Kidney epithelial cell (primary cell): ENCODE measurements around the gene EIF4H. TPM values are rescaled to one million over a fixed set of nuclear protein-coding genes. Genes with fewer than 3 reads are reported as not detected.
A peak's percentile ranks its signal among the peaks of the same experiment; 100 is the strongest.
"Not testable (repeated sequence)": the region's sequence is repeated elsewhere in the genome, so short reads cannot be mapped to it uniquely, and the experiment has no call there.

Source experiments
- DNase-seq: peaks from one replicate; pipeline ENCODE4 v3.0.0-alpha.2; 2010; ENCODE audit warnings: low read depth
- H3K27me3 ChIP-seq: 2 replicates; pipeline ENCODE4 v1.6.0; 2011; ENCODE audit warnings: low read length; ENCODE audit not compliant: control insufficient read depth, insufficient read depth
- H3K36me3 ChIP-seq: 2 replicates; pipeline ENCODE4 v1.5.1; 2011; ENCODE audit warnings: low read length; ENCODE audit not compliant: control insufficient read depth, insufficient read depth
- H3K4me3 ChIP-seq: 2 replicates; pipeline ENCODE4 v1.5.1; 2011; ENCODE audit warnings: low read depth, mild to moderate bottlenecking, control low read depth, low read length
- CTCF ChIP-seq: IDR thresholded peaks from 2 replicates; pipeline ENCODE4 v1.5.1; 2011; ENCODE audit warnings: mild to moderate bottlenecking, moderate library complexity, low read length, control low read depth, inconsistent platforms; ENCODE audit not compliant: insufficient read depth, poor library complexity, severe bottlenecking
- total RNA-seq: library from RNA; depleted of rRNA; stranded (reverse); fragments of >200 nt; gene quantifications from 2 replicates; pipeline ENCODE4 v1.2.3, GENCODE V29; 2015

EIF4H gene
- total RNA-seq, 1 donor from 2014 or later = 307 TPM

DNA sequence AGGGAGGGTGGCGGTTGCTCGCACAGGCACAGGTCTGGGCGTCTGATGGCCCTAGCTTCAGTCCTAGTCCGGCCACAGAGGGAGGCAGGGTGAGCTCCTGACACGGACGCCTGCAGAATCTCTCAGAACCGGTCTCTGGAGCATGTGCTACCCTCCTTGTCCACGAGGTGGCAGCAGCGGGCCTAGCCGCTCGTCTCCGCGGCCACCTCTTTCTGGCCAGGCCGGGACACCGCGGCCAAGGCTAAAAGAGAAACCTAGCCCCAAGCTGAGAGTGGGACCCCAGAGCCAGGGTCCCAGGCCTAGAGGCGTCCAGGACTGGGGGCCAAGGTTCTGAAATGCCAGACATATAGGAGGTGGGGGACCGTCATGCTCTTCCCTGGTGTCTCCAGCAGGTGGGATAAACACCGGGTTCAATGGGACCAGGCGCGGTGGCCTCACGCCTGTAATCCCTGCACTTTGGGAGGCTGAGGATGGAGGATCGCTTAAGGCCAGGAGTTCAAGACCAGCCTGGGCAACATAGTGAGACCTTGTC lies 32.5 kb downstream of the EIF4H start:
- TF ChIP-seq CTCF = peak; percentile 93
- H3K4me3 ChIP-seq = no peak overlapping the region
- DNase-seq = no peak
- H3K36me3 ChIP-seq = no peaks in the 10 kb centered on the region
- H3K27me3 ChIP-seq = no peaks in the 10 kb centered on the region

DNA sequence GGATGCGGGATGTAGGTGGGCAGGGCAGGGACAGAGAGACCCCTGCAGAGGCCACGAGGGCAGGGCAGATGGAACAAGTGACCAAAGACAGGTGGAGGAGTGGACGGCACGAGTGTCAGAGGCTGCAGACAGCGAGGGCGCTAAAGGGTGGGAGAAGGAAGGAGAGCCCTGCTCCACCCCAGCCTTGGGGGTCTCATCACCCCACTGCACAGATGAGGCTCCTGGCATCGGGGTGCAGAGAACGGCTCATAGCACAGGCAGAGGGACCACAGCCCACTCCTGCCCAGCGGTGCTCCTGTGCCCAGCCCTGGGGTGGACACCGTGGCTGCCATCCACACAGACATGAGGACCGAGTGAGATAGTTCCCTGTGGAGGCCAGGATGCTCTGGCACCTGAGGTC lies 33.4 kb downstream of the EIF4H start:
- no peak overlapping the region for H3K4me3 ChIP-seq
- H3K27me3 ChIP-seq = no peaks in the 10 kb centered on the region
- no peak for DNase-seq
- TF ChIP-seq CTCF = no peak
- no peaks in the 10 kb centered on the region for H3K36me3 ChIP-seq

DNA sequence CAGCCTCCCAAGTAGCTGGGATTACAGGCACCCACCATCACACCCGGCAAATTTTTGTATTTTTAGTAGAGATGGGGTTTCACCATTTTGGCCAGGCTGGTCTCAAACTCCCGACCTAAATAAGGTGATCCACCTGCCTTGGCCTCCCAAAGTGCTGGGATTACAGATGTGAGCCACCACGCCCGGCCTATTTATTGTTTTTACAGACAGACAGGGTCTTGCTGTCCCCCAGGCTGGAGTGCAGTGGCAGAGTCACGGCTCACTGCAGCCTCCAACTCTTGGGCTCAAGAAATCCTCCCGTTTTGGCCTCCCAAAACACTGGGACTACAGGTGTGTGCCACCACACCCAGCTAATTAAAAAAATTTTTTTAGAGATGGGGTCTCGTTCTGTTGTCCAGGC lies 34.1 kb downstream of the EIF4H start:
- H3K36me3 ChIP-seq, DNase-seq, H3K27me3 ChIP-seq, H3K4me3 ChIP-seq: not testable (repeated sequence)

DNA sequence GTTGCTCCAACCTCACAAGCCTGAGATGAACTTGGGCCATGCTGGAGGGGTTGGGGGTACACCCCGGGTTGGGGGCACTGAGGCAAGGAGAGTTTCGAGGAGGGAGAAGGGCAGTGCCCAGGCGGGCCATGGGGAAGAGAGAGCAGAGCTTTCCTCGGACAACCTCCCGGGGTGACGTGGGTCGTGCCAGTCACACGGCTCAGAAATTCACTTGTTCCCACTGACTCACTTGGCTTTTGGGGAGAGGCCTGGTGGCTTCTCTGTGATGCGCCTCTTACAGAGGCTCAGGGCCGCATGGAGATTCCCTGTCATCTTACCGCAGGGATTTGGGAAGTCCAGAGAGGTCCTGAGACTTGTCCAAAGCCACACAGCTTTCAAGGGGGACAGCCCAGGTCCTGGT lies 38.5 kb downstream of the EIF4H start:
- no peak for DNase-seq
- no peaks in the 10 kb centered on the region for H3K36me3 ChIP-seq
- no peak for TF ChIP-seq CTCF
- H3K4me3 ChIP-seq = no peak overlapping the region
- no peaks in the 10 kb centered on the region for H3K27me3 ChIP-seq

DNA sequence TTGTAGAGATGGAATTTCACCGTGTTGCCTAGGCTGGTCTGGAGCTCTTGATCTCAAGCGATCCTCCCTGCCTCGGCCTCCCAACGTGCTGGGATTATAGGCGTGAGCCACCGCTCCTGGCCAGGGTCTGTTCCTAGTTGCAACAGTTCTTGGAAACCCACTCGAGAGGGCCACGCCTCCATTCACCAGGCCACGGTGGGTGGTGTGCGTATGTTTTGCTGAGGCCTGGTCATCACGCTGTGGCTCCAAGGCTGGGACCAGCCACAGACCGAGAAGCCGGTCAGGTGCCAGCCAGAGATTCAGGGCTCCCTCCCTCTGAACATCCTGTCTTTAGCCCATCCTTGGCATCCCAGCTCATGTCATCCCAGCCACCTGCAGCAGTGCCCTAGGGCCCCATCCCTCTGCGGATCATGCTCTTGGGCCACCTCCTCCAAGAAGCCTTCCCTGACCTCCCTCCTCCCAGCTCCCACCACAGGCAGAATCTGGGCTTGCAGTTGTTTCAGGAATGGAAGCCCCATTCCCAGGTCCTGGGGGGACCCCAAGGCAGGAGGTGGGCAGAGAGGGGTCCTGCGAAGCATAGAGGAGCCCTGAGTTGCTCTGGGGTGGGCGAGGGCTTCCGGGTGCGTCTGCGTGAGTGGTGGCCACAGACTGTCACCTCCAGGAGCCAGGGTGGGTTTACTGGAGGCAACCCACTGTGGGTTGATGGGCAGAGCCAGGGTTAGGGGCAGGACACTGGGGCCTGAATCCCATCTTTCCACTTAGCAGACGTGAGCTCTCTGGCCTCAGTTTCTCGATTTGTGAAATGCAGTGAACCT lies 40.9 kb downstream of the EIF4H start:
- no peaks in the 10 kb centered on the region for H3K36me3 ChIP-seq
- H3K27me3 ChIP-seq = no peaks in the 10 kb centered on the region
- DNase-seq = no peak
- no peak overlapping the region for H3K4me3 ChIP-seq
- no peak for TF ChIP-seq CTCF

- Histone ChIP-seq H3K4me3 (no peak overlapping the region), H3K27me3 (no peaks in the 10 kb centered on the region), H3K36me3 (no peaks in the 10 kb centered on the region)
- no peak for TF ChIP-seq CTCF
- DNase-seq = no peak
These were observed 41.8 kb downstream of the EIF4H start for GRCh38 chr7:74215921-74216320.
